Measurements from ENCODE around the gene CTU1.
"Not testable (repeated sequence)": the region's sequence is repeated elsewhere in the genome, so short reads cannot be mapped to it uniquely, and the experiment has no call there.

The CTU1 gene

GRCh38 chr19:51108066-51108804, at the start of gene CTU1:
CTU1 (minus strand) TSS chr19:51108409; CDS start chr19:51104569, 3,840 bp downstream.
- DNase-seq (ENCODE audit: low read depth in 1 of 2, low spot score in 1 of 2), result peak; percentile 95 to 98

- no peak for DNase-seq (ENCODE audit: low read depth in 1 of 2, low spot score in 1 of 2)
Observed at GRCh38 chr19:51157265-51157664, 49.1 kb upstream of the CTU1 start.

DNA sequence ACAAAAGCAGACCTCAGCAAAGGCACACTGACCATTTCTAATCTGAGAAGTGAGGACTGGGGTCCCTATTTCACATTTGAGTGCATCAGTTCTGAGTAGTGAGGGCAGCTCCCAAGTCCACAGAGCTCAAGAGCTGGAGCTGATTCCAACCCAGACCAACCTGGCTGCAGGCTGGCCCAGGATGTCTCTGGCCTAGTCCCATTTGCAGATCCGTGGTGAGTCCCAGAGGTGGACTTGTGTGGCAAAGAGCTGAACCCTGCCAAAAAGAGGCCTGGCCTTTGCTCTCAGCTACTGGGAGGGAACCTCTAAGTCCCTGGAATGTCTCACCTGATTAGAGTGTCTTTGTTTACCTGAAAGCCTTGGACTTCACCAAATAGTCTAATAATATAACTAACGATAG, 48.5 kb upstream of the CTU1 start:
- no peak for DNase-seq (ENCODE audit: low read depth in 1 of 2, low spot score in 1 of 2)

DNA sequence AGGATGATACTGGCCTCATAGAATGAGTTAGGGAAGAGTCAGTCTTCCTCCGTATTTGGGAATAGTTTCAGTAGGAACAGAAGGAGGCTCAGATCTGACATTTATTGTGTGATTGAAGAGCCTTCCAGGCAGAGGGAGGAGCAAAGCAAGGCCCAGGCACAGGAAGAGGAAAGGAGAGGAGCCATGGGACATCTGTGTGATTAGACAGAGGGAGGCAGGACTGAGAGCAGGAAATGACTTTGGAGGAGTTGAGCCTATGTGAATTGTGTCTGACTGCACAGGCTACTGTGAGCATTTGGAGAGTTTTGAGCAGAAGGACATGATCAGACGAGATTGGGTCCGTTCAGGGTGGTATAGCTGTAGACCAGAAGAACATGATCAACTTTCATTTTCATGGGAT, 42.4 kb upstream of the CTU1 start:
- DNase-seq (ENCODE audit: low read depth in 1 of 2, low spot score in 1 of 2), result no peak

GRCh38 chr19:51148580-51148979, 40.4 kb upstream of the CTU1 start:
- no peak for DNase-seq (ENCODE audit: low read depth in 1 of 2, low spot score in 1 of 2)

DNA sequence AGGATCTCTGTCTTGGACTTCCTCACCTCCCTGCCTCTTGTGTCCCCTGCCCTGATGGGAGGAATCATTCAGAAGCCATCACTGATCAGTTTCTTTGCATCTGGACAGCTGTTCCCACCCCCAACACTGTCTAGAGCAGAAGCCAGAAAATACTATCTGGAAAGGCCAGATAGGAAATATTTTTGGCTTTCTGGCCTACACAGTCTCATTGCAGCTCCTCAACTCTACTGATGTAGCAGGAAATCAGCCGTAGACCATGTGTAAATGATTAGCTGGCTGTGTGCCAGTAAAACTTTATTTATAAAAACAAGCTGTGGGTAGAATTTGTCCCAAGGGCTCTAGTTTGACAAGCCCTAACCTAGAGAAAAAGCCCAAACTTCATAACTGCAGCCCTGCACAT, 39.5 kb upstream of the CTU1 start:
- DNase-seq (ENCODE audit: low read depth in 1 of 2, low spot score in 1 of 2), result no peak

GRCh38 chr19:51146751-51147150, 38.5 kb upstream of the CTU1 start:
- DNase-seq (ENCODE audit: low read depth in 1 of 2, low spot score in 1 of 2), result no peak

- DNase-seq (ENCODE audit: low read depth in 1 of 2, low spot score in 1 of 2), result no peak
Observed at GRCh38 chr19:51145916-51146493, 37.8 kb upstream of the CTU1 start.

- DNase-seq (ENCODE audit: low read depth in 1 of 2, low spot score in 1 of 2), result no peak
Observed at GRCh38 chr19:51144482-51145045, 36.4 kb upstream of the CTU1 start.

- DNase-seq (ENCODE audit: low read depth in 1 of 2, low spot score in 1 of 2), result no peak
Observed at GRCh38 chr19:51143486-51143885, 35.3 kb upstream of the CTU1 start.

DNA sequence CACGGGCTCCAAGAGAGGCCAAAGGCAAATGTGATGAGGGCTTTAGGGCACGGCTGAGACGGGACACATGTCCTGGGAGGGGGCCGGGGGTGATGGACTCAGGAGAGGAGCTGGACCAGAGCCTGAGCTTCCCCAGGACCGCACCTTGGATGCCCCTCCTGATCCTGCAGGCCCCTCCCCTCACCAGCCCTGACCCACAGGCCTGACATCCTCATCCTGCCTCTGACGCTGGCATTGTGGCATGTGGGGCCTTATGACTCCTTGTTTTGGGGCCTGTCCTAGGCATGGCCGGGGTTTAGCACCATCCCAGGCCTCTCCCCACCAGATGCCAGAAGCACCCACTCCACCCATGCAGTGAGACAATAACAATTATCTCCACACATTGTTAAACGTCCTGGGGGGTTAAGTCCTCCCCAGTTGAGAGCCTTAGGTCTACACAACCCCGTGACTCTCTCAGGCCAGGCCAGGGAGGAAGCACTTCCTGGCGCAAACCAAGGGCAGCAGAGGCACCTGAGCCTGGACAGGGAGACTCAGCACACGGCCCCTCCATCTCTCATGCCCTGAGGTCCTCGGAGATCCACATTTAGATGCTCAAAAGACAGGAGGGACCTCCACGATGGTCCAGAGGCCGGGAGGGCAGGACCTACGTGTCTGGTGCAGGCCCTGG, 34.7 kb upstream of the CTU1 start:
- DNase-seq (ENCODE audit: low read depth in 1 of 2, low spot score in 1 of 2), result not testable (repeated sequence)

DNA sequence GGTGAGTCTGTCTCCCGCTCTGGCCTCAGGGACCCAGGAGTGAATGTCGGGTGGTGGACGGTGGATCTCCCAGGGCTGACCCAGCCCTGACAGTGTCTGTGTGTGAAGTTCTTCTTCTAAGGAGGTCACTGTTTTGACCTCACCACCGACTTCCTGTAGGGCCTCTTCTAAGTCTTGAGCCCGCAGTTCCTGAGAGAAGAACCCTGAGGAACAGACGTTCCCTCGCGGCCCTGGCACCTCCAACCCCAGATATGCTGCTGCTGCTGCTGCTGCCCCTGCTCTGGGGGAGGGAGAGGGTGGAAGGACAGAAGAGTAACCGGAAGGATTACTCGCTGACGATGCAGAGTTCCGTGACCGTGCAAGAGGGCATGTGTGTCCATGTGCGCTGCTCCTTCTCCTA, 33.9 kb upstream of the CTU1 start, which contains the start of gene SIGLEC7:
Gene SIGLEC7 (plus strand): TSS at position 183 of the 400 bp plus-strand sequence. CDS start 69 bp downstream, at position 252.
- no peak for DNase-seq (ENCODE audit: low read depth in 1 of 2, low spot score in 1 of 2)

DNA sequence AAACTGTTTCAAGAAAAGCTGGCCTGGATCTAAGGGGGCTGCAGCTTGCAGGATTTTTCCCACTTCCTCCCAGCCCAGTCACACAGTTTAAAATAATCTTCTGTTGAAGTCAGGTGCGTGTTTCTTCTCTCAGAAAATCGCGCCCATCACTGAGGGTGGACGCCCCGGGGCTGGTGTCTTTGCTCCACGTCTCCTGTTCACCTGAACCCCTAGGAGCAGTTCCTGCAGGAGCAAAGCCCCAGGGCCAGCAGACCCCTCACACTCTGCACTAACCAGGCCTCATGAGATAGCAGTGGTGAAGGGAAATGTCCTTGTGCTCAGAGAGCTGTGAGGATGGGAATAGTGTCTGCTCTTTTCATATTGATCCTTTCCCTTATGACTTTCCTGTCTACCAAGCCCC, 33.0 kb upstream of the CTU1 start:
- DNase-seq (ENCODE audit: low read depth in 1 of 2, low spot score in 1 of 2), result no peak

- DNase-seq (ENCODE audit: low read depth in 1 of 2, low spot score in 1 of 2), result no peak
Observed at GRCh38 chr19:51140441-51140840, 32.2 kb upstream of the CTU1 start.

DNA sequence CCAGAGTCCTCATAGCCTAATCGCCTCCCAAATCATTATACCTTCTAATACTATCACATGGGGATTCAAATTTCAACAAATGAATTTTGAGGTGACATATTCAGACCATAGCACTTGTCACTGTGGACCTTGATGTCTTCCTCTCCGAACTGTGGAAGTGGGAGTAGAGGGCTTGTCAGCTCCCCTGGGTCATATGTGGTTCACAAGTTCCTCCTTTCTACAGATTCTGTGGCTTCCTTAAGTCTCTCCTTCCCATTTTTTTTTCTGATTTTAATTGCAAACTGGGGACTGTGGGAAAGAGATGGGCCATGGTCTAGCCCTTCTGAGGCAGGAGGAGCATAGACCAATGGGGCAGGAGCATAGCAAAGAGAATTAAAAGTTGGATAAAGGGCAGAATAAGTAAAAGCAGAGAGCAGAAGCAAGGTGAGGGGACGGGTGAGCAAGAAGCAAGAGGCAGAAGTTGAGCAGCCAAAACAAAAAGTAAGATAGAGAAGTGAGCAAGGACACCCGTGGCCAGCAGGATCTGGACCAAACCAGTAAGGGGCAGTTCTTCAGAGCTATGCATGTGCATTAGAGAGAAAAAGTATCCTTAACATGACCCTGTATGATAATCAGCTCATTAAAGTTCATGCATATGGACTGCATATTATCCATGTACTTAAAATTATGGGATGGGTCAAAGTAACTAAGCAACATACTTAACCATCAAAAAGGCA, 31.2 kb upstream of the CTU1 start:
- no peak for DNase-seq (ENCODE audit: low read depth in 1 of 2, low spot score in 1 of 2)

DNA sequence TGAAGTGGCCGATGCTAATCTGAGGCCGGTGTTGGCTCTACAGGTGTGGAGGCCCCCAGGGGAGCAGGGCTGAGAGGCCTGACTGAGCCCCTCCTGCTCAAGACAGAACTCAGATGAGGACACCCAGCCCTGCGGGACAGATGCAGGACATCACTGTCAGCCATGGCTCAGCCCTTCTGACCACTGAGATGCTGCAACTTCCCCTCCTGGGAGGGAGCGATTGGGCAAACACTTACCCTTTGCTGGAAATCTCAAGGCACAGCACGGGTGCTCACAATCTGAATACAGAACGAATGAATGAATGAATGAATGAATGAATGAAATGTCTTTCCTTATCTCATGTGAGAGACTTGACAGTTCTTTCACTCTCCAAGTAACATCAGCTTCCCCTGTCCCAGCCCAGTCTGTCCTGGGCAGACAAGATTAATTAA, 30.4 kb upstream of the CTU1 start:
- no peak for DNase-seq (ENCODE audit: low read depth in 1 of 2, low spot score in 1 of 2)

DNA sequence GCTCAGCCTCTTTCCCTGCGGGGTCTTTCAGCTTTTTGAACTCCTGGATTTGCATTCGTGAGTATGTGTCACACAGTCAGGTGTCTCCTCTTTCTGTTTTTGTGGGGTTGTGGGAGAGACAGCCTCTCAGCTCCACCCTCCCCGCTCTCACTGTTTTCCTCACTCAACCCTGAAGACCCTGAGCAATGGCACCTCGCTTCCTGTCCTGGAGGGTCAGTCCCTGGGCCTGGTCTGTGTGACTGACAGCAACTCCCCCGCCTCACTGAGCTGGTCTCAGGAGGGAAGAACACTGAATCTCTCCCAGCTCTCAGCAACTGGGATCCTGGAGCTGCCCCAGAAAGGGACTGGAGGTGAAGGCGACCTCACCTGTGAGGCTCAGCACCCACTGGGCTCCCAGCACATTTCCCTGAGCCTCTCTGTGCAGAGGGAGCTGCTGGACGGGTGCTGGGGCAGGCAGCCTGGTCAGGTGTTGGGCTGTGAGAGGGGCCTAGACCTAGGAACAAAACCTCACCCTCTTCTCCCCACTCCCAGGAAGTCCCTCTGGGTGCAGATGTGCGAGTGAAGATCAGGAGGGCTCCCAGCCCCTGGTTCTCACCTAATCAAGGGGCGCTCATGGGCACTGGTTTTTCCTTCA, 29.7 kb upstream of the CTU1 start:
- no peak for DNase-seq (ENCODE audit: low read depth in 1 of 2, low spot score in 1 of 2)

DNA sequence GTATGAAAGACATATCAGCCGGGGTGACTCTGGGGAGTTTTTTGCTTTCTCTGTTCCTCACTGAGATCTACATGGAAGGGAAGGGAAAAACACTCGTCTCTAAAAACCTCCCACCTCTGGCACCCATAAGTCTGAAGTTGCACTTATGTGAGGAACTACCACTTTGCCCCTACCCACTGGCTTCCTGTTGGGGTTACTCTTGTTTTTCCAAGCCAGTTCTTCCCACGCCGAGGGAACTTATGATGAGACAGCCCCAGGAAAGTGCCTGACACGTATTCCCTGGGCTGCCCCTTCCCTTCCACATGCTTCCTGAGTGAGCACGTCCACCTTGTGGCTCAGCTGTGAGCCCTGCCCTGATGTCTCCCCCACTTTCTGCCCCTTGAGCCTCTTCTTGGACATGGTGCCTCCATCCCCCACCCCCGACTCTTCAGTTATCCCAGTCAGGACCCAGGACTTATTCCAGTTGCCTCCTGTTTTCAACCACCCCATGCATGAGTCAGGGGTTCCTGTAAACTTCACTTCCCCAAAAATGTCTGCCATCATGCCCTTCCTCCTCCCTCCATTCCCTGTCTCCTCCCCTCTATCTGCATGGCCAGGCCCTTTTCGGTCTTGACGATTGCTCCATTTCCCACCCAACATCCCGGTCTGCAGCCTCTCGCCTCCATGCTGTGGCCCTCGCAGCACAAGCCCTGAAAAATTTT, 28.8 kb upstream of the CTU1 start:
- no peak for DNase-seq (ENCODE audit: low read depth in 1 of 2, low spot score in 1 of 2)

- no peak for DNase-seq (ENCODE audit: low read depth in 1 of 2, low spot score in 1 of 2)
Observed at GRCh38 chr19:51135986-51136762, 28.0 kb upstream of the CTU1 start.
